Upper lobe of left lung (tissue), 6 donors: Measurements from ENCODE around the gene TLK2. TPM values are rescaled to one million over a fixed set of nuclear protein-coding genes. Genes with fewer than 3 reads are reported as not detected.

ENCODE experiments used
- ATAC-seq, 2 donors: fragments of 200-7000 bp; cut with Tn5 transposase; one replicate each; pipeline ENCODE4 v1.9.1; 2022; ENCODE audit warnings: mild to moderate bottlenecking in 2 of 2, moderate library complexity in 2 of 2; ENCODE audit not compliant: low FRiP score in 2 of 2
- DNase-seq, 2 donors: peaks; one replicate each; pipeline ENCODE4 v3.0.0-alpha.2; 2019 to 2020
- H3K27ac ChIP-seq, 4 donors: fragments of 200-600 bp; sonication (generic); one replicate each; pipeline ENCODE4 v1.5.1; 2016 to 2019
- H3K27me3 ChIP-seq, 4 donors: fragments of 200-600 bp; sonication (generic); one replicate each; pipeline ENCODE4 v1.5.1; 2017 to 2019
- H3K36me3 ChIP-seq, 4 donors: fragments of 200-600 bp; sonication (generic); one replicate each; pipeline ENCODE4 v1.5.1; 2016 to 2019
- H3K4me1 ChIP-seq, 4 donors: fragments of 200-600 bp; sonication (generic); one replicate each; pipeline ENCODE4 v1.5.1; 2018 to 2019
- H3K4me3 ChIP-seq, 4 donors: fragments of 200-600 bp; sonication (generic); one replicate each; pipeline ENCODE4 v1.5.1; 2017 to 2019; ENCODE audit warnings: mild to moderate bottlenecking in 2 of 4, moderate library complexity in 1 of 4
- H3K9me3 ChIP-seq, 4 donors: fragments of 200-600 bp; sonication (generic); one replicate each; pipeline ENCODE4 v1.5.1; 2018 to 2019
- EP300 ChIP-seq, 4 donors: sonication (generic); formaldehyde crosslinking; IDR thresholded peaks; one replicate each; pipeline ENCODE4 v1.5.1; 2017; ENCODE audit warnings: antibody characterized with exemption in 4 of 4, control low read depth in 2 of 4
- POLR2A ChIP-seq, 4 donors: fragments of 450-650 bp; IDR thresholded peaks; one replicate each; pipeline ENCODE4 v1.5.1; 2016 to 2017; ENCODE audit warnings: antibody characterized with exemption in 4 of 4, mild to moderate bottlenecking in 2 of 4
- POLR2AphosphoS5 ChIP-seq, 2 donors: sonication (generic); formaldehyde crosslinking; IDR thresholded peaks; one replicate each; pipeline ENCODE4 v1.5.1; 2017; ENCODE audit warnings: antibody characterized with exemption in 2 of 2
- WGBS, 2 donors: methylation state at CpG; one replicate each; pipeline ENCODE4 v1.1.5; 2017 to 2018; 5-methylcytosine and 5-hydroxymethylcytosine counted together
- total RNA-seq, 6 donors: library from RNA; depleted of rRNA in 4 of 6; stranded (reverse); fragments of >200 nt in 4 of 6; gene quantifications; one replicate each; pipeline versions ENCODE4 v1.1.0 to v1.2.1, GENCODE V29; 2016 to 2021
- TF ChIP-seq, protein P1 (sequence below), 6 experiments: fragments of 450-650 bp in 4 of 6; fragments of 200-600 bp in 2 of 6; sonication (generic) in 2 of 6; IDR thresholded peaks; one replicate each; pipeline ENCODE4 v1.5.1; 2016 to 2019; ENCODE audit warnings: antibody characterized with exemption in 6 of 6
- donor health status: DM: no; HTN: no; CAD: no; lungs with moderate emphysema.
- donor health status: DM: no; HTN: yes; CAD: no; lungs with severe emphysema.

Gene TLK2
- total RNA-seq, 6 donors from 2014 or later: 36.6 to 57.6 (median 44.9) TPM

DNA sequence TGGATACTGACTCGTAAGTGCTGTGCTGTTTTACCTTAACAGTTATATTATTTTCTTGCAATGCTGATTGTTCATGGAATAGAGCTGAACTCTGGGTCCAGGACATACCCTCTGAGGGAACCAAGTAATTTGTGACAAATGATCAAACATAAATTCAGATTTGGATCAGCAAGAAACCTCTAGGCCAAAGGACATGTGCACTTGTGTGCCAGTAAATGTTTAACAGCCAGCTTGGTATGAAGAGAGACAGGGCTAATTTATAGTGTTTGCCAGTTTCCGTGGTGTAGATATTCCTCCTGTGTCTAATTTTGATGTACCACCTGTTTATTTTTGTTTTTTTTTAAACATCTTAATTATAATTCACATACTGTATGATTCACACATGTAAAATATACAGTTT lies 118.0 kb downstream of the TLK2 start:
- Histone ChIP-seq H3K9me3 (no peaks in the 10 kb centered on the region), H3K27me3 (no peaks in the 10 kb centered on the region), H3K36me3 (peaks cover 6 to 79% (median 23%) of the 10 kb centered on the region in 4 donors), H3K4me3 (no peak overlapping the region), H3K27ac (peak overlapping the region in 1 of 4 donors; percentile 38), H3K4me1 (peaks cover 0 to 17% (median 7%) of the 10 kb centered on the region in 4 donors)
- no peak for DNase-seq
- TF ChIP-seq, protein P1, sequence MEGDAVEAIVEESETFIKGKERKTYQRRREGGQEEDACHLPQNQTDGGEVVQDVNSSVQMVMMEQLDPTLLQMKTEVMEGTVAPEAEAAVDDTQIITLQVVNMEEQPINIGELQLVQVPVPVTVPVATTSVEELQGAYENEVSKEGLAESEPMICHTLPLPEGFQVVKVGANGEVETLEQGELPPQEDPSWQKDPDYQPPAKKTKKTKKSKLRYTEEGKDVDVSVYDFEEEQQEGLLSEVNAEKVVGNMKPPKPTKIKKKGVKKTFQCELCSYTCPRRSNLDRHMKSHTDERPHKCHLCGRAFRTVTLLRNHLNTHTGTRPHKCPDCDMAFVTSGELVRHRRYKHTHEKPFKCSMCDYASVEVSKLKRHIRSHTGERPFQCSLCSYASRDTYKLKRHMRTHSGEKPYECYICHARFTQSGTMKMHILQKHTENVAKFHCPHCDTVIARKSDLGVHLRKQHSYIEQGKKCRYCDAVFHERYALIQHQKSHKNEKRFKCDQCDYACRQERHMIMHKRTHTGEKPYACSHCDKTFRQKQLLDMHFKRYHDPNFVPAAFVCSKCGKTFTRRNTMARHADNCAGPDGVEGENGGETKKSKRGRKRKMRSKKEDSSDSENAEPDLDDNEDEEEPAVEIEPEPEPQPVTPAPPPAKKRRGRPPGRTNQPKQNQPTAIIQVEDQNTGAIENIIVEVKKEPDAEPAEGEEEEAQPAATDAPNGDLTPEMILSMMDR (IDR thresholded peaks at IDR 0.05): no peak
- TF ChIP-seq POLR2AphosphoS5 (IDR thresholded peaks at IDR 0.05) (no peak), EP300 (IDR thresholded peaks at IDR 0.05) (no peak), POLR2A (IDR thresholded peaks at IDR 0.05) (no peak)
- WGBS, 2 donors: 93 to 98% methylated on average over 2 of the region's 2 CpGs
- ATAC-seq: no peak

DNA sequence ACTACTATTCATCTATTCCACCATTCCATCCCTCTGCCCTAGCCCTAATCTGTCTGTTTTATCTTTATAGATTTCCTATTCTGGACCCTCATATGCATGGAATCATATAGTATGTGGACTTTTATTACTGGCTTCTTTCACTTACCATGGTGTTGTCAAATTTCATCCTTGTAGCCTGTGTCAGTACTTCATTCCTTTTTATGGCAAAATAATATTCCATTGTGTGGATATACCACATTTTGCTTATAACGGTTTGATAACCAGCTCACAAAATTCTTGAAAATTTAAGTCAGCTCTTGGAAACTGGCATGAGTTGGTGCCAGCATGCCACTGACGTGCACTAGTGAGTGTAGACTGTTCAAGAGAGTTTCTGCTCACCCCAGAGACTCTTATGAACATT lies 118.5 kb downstream of the TLK2 start:
- Histone ChIP-seq H3K27ac (peak overlapping the region in 3 of 4 donors; percentile 38 to 74 (median 39)), H3K4me3 (no peak overlapping the region), H3K36me3 (peaks cover 6 to 79% (median 25%) of the 10 kb centered on the region in 4 donors), H3K4me1 (peaks cover 0 to 14% (median 7%) of the 10 kb centered on the region in 4 donors), H3K27me3 (no peaks in the 10 kb centered on the region), H3K9me3 (no peaks in the 10 kb centered on the region)
- ATAC-seq (no peak), DNase-seq (no peak)
- 83 to 93% methylated on average over 2 of the region's 2 CpGs for WGBS, 2 donors
- TF ChIP-seq POLR2AphosphoS5 (IDR thresholded peaks at IDR 0.05) (no peak), POLR2A (IDR thresholded peaks at IDR 0.05) (no peak), EP300 (IDR thresholded peaks at IDR 0.05) (no peak)
- TF ChIP-seq, protein P1 (IDR thresholded peaks at IDR 0.05): no peak

DNA sequence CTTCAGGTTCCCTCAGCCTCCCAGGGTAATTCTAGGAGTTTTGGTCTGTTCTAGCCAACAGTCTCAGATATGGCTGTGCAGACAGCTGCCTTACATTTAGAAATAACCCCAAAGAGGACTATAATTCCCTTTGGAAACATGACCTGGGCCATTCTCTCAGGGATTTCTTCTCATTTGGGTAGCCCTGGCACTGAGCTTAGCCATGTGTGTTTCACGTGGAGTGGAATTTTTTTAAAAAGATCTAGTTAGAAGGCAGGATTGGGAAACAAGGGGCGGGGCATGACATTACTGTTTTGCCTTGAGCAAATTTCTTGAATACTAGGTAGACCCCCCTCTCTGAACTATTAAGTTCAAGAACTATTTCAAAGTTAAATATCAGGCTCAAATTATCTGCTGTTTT lies 119.3 kb downstream of the TLK2 start:
- Histone ChIP-seq H3K4me3 (no peak overlapping the region), H3K27me3 (no peaks in the 10 kb centered on the region), H3K9me3 (no peaks in the 10 kb centered on the region), H3K27ac (peak overlapping the region; percentile 8 to 74 (median 38)), H3K36me3 (peaks cover 6 to 79% (median 28%) of the 10 kb centered on the region in 4 donors), H3K4me1 (peaks cover 0 to 9% (median 7%) of the 10 kb centered on the region in 4 donors)
- TF ChIP-seq POLR2AphosphoS5 (IDR thresholded peaks at IDR 0.05) (no peak), EP300 (IDR thresholded peaks at IDR 0.05) (no peak), POLR2A (IDR thresholded peaks at IDR 0.05) (no peak)
- TF ChIP-seq, protein P1 (IDR thresholded peaks at IDR 0.05): no peak
- DNase-seq: peak in 1 of 2 donors; percentile 67
- peak in 1 of 2 donors; percentile 54 for ATAC-seq
- WGBS, 2 donors: 60 to 64% methylated on average over 2 of the region's 2 CpGs

DNA sequence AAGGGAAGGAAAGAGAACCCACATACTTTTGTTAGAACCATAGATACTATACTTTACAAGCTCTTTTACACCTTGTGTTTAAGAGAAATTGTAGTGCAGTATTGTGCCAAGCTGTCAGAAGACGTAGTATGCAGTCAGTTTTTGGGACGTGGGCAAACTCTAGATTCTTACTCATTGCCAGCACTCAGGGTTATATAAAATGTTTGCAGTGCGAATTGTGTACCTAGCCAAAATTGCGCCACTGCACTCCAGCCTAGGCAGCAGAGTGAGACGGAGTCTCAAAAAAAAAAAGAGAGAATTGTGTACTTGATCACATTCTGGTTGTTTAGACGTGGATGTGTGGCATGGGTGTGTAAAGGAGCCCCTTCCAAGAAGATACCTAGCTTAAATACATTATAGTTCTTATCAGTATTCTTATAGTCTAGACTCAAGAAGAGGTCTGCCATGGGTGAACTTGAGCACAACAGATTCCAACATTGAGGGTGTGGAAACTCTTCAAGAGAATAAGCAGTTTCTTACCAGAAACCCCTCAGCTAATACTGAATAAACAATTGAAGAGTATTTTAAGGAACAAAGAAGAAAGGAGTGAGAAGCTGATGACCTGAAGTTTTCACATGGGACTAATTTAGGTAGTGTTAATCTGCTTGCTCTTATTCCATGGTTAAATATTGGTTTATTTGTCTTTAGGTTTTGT lies 121.5 kb downstream of the TLK2 start:
- ATAC-seq (peak; percentile 40 to 68), DNase-seq (peak in 1 of 2 donors; percentile 76)
- Histone ChIP-seq H3K4me3 (no peak overlapping the region), H3K27ac (peak overlapping the region; percentile 42 to 83 (median 64)), H3K36me3 (peaks cover 6 to 89% (median 35%) of the 10 kb centered on the region in 4 donors), H3K4me1 (peaks cover 0 to 11% (median 7%) of the 10 kb centered on the region in 4 donors), H3K27me3 (no peaks in the 10 kb centered on the region), H3K9me3 (no peaks in the 10 kb centered on the region)
- WGBS, 2 donors: 69 to 70% methylated on average over 6 of the region's 6 CpGs
- peak in 1 of 4 donors; percentile 38 for TF ChIP-seq EP300 (IDR thresholded peaks at IDR 0.05)
- TF ChIP-seq, protein P1 (IDR thresholded peaks at IDR 0.05): no peak
